SK-N-SH (cell line): Measurements from ENCODE around the gene SMPD2. TPM values are rescaled to one million over a fixed set of nuclear protein-coding genes. Genes with fewer than 3 reads are reported as not detected.

Experiments
- CTCF ChIA-PET: fragments of 300-600, 350-600 bp; formaldehyde crosslinking; extraction: SDS; loops from one replicate; lab custom pipeline; 2021; lab: Yijun Ruan, JAX
- POLR2A ChIA-PET: fragments of 350-600 bp; sonication (Branson Sonifier 250); formaldehyde crosslinking; extraction: SDS; loops from one replicate; lab custom pipeline; 2020; ENCODE audit warnings: antibody characterized with exemption, inconsistent platforms; lab: Yijun Ruan, JAX
- DNase-seq: peaks from one replicate; pipeline ENCODE4 v3.0.0; 2012
- H2AFZ ChIP-seq: fragments of 200-600 bp; sonication (generic); 2 replicates; pipeline ENCODE4 v1.8.1; 2016; ENCODE audit warnings: antibody characterized with exemption, mild to moderate bottlenecking, low read depth
- H3F3A ChIP-seq: fragments of 200-600 bp; sonication (generic); replicated peaks from 2 replicates; pipeline ENCODE3; 2016; ENCODE audit warnings: antibody characterized with exemption, mild to moderate bottlenecking; ENCODE audit not compliant: insufficient read depth
- H3K27ac ChIP-seq, 2 experiments: fragments of 200-500 bp in 1 of 2; fragments of 200-600 bp in 1 of 2; sonication (Bioruptor generic) in 1 of 2; sonication (generic), shearing (Covaris generic) in 1 of 2; 2 replicates each; pipeline versions ENCODE4 v1.5.1 to v1.6.1; 2014 to 2016; ENCODE audit warnings: low read depth in 2 of 2, inconsistent platforms in 1 of 2, low read length in 1 of 2, mild to moderate bottlenecking in 1 of 2, mixed read lengths in 1 of 2
- H3K27me3 ChIP-seq: fragments of 200-600 bp; sonication (generic), shearing (Covaris generic); 2 replicates; pipeline ENCODE4 v1.6.1; 2016; ENCODE audit warnings: mixed run types; ENCODE audit not compliant: insufficient read depth
- H3K36me3 ChIP-seq, 2 experiments: fragments of 200-500 bp in 1 of 2; fragments of 200-600 bp in 1 of 2; sonication (Bioruptor generic) in 1 of 2; sonication (generic) in 1 of 2; replicated peaks in 1 of 2; 2 replicates each; pipeline versions ENCODE3 to v1.5.1; 2014 to 2016; ENCODE audit warnings: low read length in 1 of 2, mild to moderate bottlenecking in 1 of 2; ENCODE audit not compliant: insufficient read depth in 2 of 2, control insufficient read depth in 1 of 2
- H3K4me1 ChIP-seq, 2 experiments: fragments of 200-500 bp in 1 of 2; fragments of 200-600 bp in 1 of 2; sonication (Bioruptor generic) in 1 of 2; sonication (generic), shearing (Covaris generic) in 1 of 2; 2 replicates each; pipeline versions ENCODE4 v1.5.1 to v1.6.1; 2014 to 2016; ENCODE audit warnings: low read depth in 1 of 2, low read length in 1 of 2, mixed run types in 1 of 2; ENCODE audit not compliant: insufficient read depth in 2 of 2, control insufficient read depth in 1 of 2
- H3K4me2 ChIP-seq: fragments of 200-600 bp; sonication (generic), shearing (Covaris generic); 2 replicates; pipeline ENCODE4 v1.6.1; 2017; ENCODE audit warnings: mixed run types
- H3K4me3 ChIP-seq, 2 experiments: fragments of 200-500 bp in 1 of 2; fragments of 200-600 bp in 1 of 2; sonication (Bioruptor generic) in 1 of 2; sonication (generic), shearing (Covaris generic) in 1 of 2; 2 replicates each; pipeline versions ENCODE4 v1.5.1 to v1.8.1; 2014 to 2016; ENCODE audit warnings: low read depth in 2 of 2, inconsistent platforms in 1 of 2, low read length in 1 of 2, mild to moderate bottlenecking in 1 of 2, mixed read lengths in 1 of 2, moderate library complexity in 1 of 2
- H3K79me2 ChIP-seq: fragments of 200-600 bp; sonication (generic); 2 replicates; pipeline ENCODE4 v1.8.1; 2017; ENCODE audit warnings: mild to moderate bottlenecking; ENCODE audit not compliant: insufficient read depth
- H3K9ac ChIP-seq: fragments of 200-600 bp; sonication (generic); 2 replicates; pipeline ENCODE4 v1.6.1; 2017; ENCODE audit warnings: mixed run types
- H3K9me2 ChIP-seq: fragments of 200-600 bp; sonication (generic); 2 replicates; pipeline ENCODE4 v1.6.1; 2017; ENCODE audit warnings: mixed run types
- H3K9me3 ChIP-seq: fragments of 200-600 bp; sonication (generic); 2 replicates; pipeline ENCODE4 v1.6.1; 2017; ENCODE audit warnings: mixed run types, mild to moderate bottlenecking, moderate library complexity
- H4K20me1 ChIP-seq: fragments of 200-600 bp; sonication (generic); 2 replicates; pipeline ENCODE4 v1.6.1; 2017; ENCODE audit warnings: mild to moderate bottlenecking, mixed run types; ENCODE audit not compliant: insufficient read depth
- CHD2 ChIP-seq: fragments of 150-350 bp; IDR thresholded peaks from 2 replicates; pipeline ENCODE4 v1.6.1; 2018; ENCODE audit warnings: low read length; ENCODE audit not compliant: partially characterized antibody
- CTCF ChIP-seq: fragments of 200-600 bp; sonication (generic); IDR thresholded peaks from 2 replicates; pipeline ENCODE4 v1.6.1; 2017; ENCODE audit warnings: antibody characterized with exemption, mild to moderate bottlenecking, moderate library complexity
- ELF1 ChIP-seq: IDR thresholded peaks from 2 replicates; pipeline ENCODE4 v1.4.0; 2012
- EP300 ChIP-seq, 2 experiments: IDR thresholded peaks; 2 replicates each; pipeline versions ENCODE4 v1.4.0 to v1.6.1; 2012; ENCODE audit warnings: borderline replicate concordance in 1 of 2, low read depth in 1 of 2, low read length in 1 of 2
- EZH2phosphoT487 ChIP-seq: fragments of 200-600 bp; sonication (generic); IDR thresholded peaks from 2 replicates; pipeline ENCODE4 v1.6.1; 2017; ENCODE audit warnings: low read depth, mixed run types, mild to moderate bottlenecking, antibody characterized with exemption, moderate library complexity, borderline replicate concordance
- FOSL2 ChIP-seq: IDR thresholded peaks from 2 replicates; pipeline ENCODE4 v1.4.0; 2012; ENCODE audit warnings: low read depth, mild to moderate bottlenecking, moderate library complexity, borderline replicate concordance
- FOXJ3 ChIP-seq: sonication (generic); formaldehyde crosslinking; IDR thresholded peaks from 2 replicates; pipeline ENCODE4 v1.5.1; 2020; ENCODE audit warnings: mild to moderate bottlenecking, missing genetic modification reagents
- FOXM1 ChIP-seq: IDR thresholded peaks from 2 replicates; pipeline ENCODE4 v1.4.0; 2012; ENCODE audit warnings: low read depth, mild to moderate bottlenecking
- GABPA ChIP-seq: IDR thresholded peaks from 2 replicates; pipeline ENCODE4 v1.4.0; 2012; ENCODE audit warnings: low read depth, mild to moderate bottlenecking
- JUND ChIP-seq: IDR thresholded peaks from 2 replicates; pipeline ENCODE4 v1.4.0; 2012
- MAX ChIP-seq: IDR thresholded peaks from 2 replicates; pipeline ENCODE4 v1.4.0; 2012; ENCODE audit warnings: low read depth
- MEF2A ChIP-seq: IDR thresholded peaks from 2 replicates; pipeline ENCODE4 v1.4.0; 2012; ENCODE audit warnings: low read depth, borderline replicate concordance
- NFIC ChIP-seq: IDR thresholded peaks from 2 replicates; pipeline ENCODE4 v1.4.0; 2012; ENCODE audit warnings: borderline replicate concordance
- NRF1 ChIP-seq: IDR thresholded peaks from 2 replicates; pipeline ENCODE4 v1.6.1; 2012; ENCODE audit warnings: low read depth, mild to moderate bottlenecking, low read length
- POLR2AphosphoS5 ChIP-seq: IDR thresholded peaks from 2 replicates; pipeline ENCODE4 v1.6.1; 2012; ENCODE audit warnings: low read depth, low read length
- RAD21 ChIP-seq: IDR thresholded peaks from 2 replicates; pipeline ENCODE4 v1.6.1; 2012; ENCODE audit warnings: mild to moderate bottlenecking, low read length
- RFX5 ChIP-seq: IDR thresholded peaks from 2 replicates; pipeline ENCODE4 v1.6.1; 2012; ENCODE audit warnings: mild to moderate bottlenecking, improper control_type of control experiment, low read length
- SMC3 ChIP-seq: IDR thresholded peaks from 2 replicates; pipeline ENCODE4 v1.6.1; 2012; ENCODE audit warnings: low read depth, low read length, improper control_type of control experiment
- TEAD4 ChIP-seq: IDR thresholded peaks from 2 replicates; pipeline ENCODE4 v1.4.0; 2012; ENCODE audit warnings: mild to moderate bottlenecking, borderline replicate concordance; ENCODE audit not compliant: insufficient read depth
- USF2 ChIP-seq: fragments of 150-350 bp; IDR thresholded peaks from 2 replicates; pipeline ENCODE4 v1.6.1; 2017; ENCODE audit warnings: antibody characterized with exemption, low read length, low read depth, borderline replicate concordance
- YY1 ChIP-seq: IDR thresholded peaks from 2 replicates; pipeline ENCODE4 v1.4.0; 2012; ENCODE audit warnings: low read depth, mild to moderate bottlenecking
- WGBS: methylation state at CpG from one replicate; pipeline ENCODE4 v1.1.6; 2017; ENCODE audit warnings: low lambda C conversion rate; 5-methylcytosine and 5-hydroxymethylcytosine counted together
- polyA plus RNA-seq, 3 experiments: library from polyadenylated mRNA; depleted of rRNA; stranded (reverse); fragments of >200 nt; gene quantifications; 2 replicates each; pipeline ENCODE4 v1.2.3, GENCODE V29; 2012
- TF ChIP-seq, protein P1 (sequence below): IDR thresholded peaks from 2 replicates; pipeline ENCODE4 v1.4.0; 2012; ENCODE audit warnings: low read depth, borderline replicate concordance

SMPD2 gene
- polyA plus RNA-seq, 1 of the 3 experiments (the other 2 are of a cell fraction), result 9.7 TPM

- Histone ChIP-seq H3K79me2 (no peaks in the 10 kb centered on the region), H3K27ac (no peak overlapping the region)
- 81% methylated on average over 1 of the region's 1 CpG for WGBS
- POLR2A ChIA-PET, result interaction anchor here (0.6 kb wide), 1 partner anchor 1030 kb away, joined by 4 read pairs; no protein-coding TSS in a partner anchor
- TF ChIP-seq EP300 (IDR thresholded peaks at IDR 0.05; ENCODE audit: borderline replicate concordance in 1 of 2, low read depth in 1 of 2, low read length in 1 of 2), result no peak
- TF ChIP-seq TEAD4, result no peak
- no peak for TF ChIP-seq FOXM1
- TF ChIP-seq CTCF, result no peak
- TF ChIP-seq FOSL2, result no peak
- TF ChIP-seq MAX, result no peak
- no peak for TF ChIP-seq GABPA
- no peak for TF ChIP-seq USF2
- TF ChIP-seq RFX5, result no peak
- no peak for TF ChIP-seq NFIC
- no peak for TF ChIP-seq POLR2AphosphoS5
- no peak for TF ChIP-seq JUND
- TF ChIP-seq, all 33 proteins: peak for 0
- H3K4me1 ChIP-seq, result no peaks in the 10 kb centered on the region
- CTCF ChIA-PET, result interaction anchor here (0.9 kb wide), 1 partner anchor 32 kb away, joined by 3 read pairs; no protein-coding TSS in a partner anchor
- H3K4me3 ChIP-seq, result no peak overlapping the region
- H3K9ac ChIP-seq, result no peak overlapping the region
- no peaks in the 10 kb centered on the region for H4K20me1 ChIP-seq
- no peaks in the 10 kb centered on the region for H3F3A ChIP-seq
- H3K36me3 ChIP-seq, result no peaks in the 10 kb centered on the region
- H3K27me3 ChIP-seq, result no peaks in the 10 kb centered on the region
- no peak for DNase-seq
- H3K9me2 ChIP-seq, result no peaks in the 10 kb centered on the region
- H2AFZ ChIP-seq, result no peak overlapping the region
- H3K9me3 ChIP-seq, result no peaks in the 10 kb centered on the region
- no peak overlapping the region for H3K4me2 ChIP-seq
Observed at GRCh38 chr6:109420751-109421150, 19.8 kb upstream of the SMPD2 start.

DNA sequence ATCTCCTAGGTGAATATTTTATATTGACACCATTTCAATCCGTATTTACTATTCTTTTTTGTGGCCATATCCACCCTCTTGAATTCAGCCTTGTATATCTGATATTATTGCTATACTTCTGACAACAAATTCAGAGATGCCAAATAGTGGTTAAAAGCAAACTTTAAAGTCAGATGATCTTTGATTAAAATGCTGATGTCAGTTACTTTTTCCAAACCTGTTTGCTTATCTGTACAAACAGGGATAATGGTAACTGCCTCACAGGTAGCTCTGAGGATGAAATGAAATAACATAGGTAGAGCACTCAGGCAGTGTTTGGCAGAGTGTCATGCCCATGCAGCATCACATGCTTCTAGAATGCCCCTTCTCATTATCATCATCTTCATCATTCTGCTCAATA lies 19.3 kb upstream of the SMPD2 start:
- Histone ChIP-seq H3K36me3 (no peaks in the 10 kb centered on the region), H3K27ac (no peak overlapping the region), H3K9me2 (no peaks in the 10 kb centered on the region), H3K9ac (no peak overlapping the region), H3K4me1 (no peaks in the 10 kb centered on the region), H4K20me1 (no peaks in the 10 kb centered on the region), H3K9me3 (no peaks in the 10 kb centered on the region), H3K79me2 (no peaks in the 10 kb centered on the region), H3K4me2 (no peak overlapping the region), H3F3A (no peaks in the 10 kb centered on the region), H3K4me3 (no peak overlapping the region), H3K27me3 (no peaks in the 10 kb centered on the region), H2AFZ (no peak overlapping the region)
- POLR2A ChIA-PET, result interaction anchor here (0.6 kb wide), 1 partner anchor 1029 kb away, joined by 4 read pairs; no protein-coding TSS in a partner anchor
- no peak for DNase-seq
- CTCF ChIA-PET, result no interaction called here
- 95% methylated on average over 1 of the region's 1 CpG for WGBS
- no peak for TF ChIP-seq FOXJ3
- TF ChIP-seq RFX5, result no peak
- no peak for TF ChIP-seq ELF1
- no peak for TF ChIP-seq NRF1
- TF ChIP-seq, protein P1, sequence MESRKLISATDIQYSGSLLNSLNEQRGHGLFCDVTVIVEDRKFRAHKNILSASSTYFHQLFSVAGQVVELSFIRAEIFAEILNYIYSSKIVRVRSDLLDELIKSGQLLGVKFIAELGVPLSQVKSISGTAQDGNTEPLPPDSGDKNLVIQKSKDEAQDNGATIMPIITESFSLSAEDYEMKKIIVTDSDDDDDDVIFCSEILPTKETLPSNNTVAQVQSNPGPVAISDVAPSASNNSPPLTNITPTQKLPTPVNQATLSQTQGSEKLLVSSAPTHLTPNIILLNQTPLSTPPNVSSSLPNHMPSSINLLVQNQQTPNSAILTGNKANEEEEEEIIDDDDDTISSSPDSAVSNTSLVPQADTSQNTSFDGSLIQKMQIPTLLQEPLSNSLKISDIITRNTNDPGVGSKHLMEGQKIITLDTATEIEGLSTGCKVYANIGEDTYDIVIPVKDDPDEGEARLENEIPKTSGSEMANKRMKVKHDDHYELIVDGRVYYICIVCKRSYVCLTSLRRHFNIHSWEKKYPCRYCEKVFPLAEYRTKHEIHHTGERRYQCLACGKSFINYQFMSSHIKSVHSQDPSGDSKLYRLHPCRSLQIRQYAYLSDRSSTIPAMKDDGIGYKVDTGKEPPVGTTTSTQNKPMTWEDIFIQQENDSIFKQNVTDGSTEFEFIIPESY, result no peak
- TF ChIP-seq EZH2phosphoT487, result no peak
- no peak for TF ChIP-seq CHD2
- no peak for TF ChIP-seq CTCF
- TF ChIP-seq POLR2AphosphoS5, result no peak
- TF ChIP-seq YY1, result no peak
- no peak for TF ChIP-seq JUND
- TF ChIP-seq MEF2A, result no peak
- TF ChIP-seq GABPA, result no peak
- TF ChIP-seq RAD21, result no peak
- TF ChIP-seq SMC3, result no peak
- TF ChIP-seq FOSL2, result no peak
